GM15510 (cell line): Measurements from ENCODE around the gene RNU4-1.

Experiments used
- POLR2A ChIP-seq: IDR thresholded peaks from 3 replicates; pipeline ENCODE4 v1.6.1; 2011; ENCODE audit warnings: borderline replicate concordance; ENCODE audit not compliant: insufficient read length; ENCODE audit errors: extremely low read depth

RNU4-1 gene

GRCh38 chr12:120316798-120317223, 23.8 kb upstream of the RNU4-1 start:
- no peak for TF ChIP-seq POLR2A

- TF ChIP-seq POLR2A = no peak
These were observed 21.2 kb upstream of the RNU4-1 start for GRCh38 chr12:120314220-120314619.

- TF ChIP-seq POLR2A = peak; percentile 40
These were observed 9.2 kb upstream of the RNU4-1 start, which contains the start of gene SIRT4 for GRCh38 chr12:120301962-120302815. Gene SIRT4 (plus strand): TSS chr12:120302321. CDS start chr12:120303562, 1,241 bp downstream.

- no peak for TF ChIP-seq POLR2A
These were observed 701 bp downstream of the RNU4-1 start for GRCh38 chr12:120292411-120292660.

- TF ChIP-seq POLR2A = no peak
These were observed 2.3 kb downstream of the RNU4-1 start for GRCh38 chr12:120290609-120291305.

- TF ChIP-seq POLR2A = no peak
These were observed 5.5 kb downstream of the RNU4-1 start for GRCh38 chr12:120287491-120287890.

GRCh38 chr12:120286768-120287490, 6.1 kb downstream of the RNU4-1 start:
- TF ChIP-seq POLR2A = no peak

- TF ChIP-seq POLR2A = no peak
These were observed 8.7 kb downstream of the RNU4-1 start for GRCh38 chr12:120284381-120284780.

GRCh38 chr12:120283318-120283717, 9.7 kb downstream of the RNU4-1 start:
- TF ChIP-seq POLR2A = no peak

GRCh38 chr12:120278137-120279069, 14.6 kb downstream of the RNU4-1 start:
- TF ChIP-seq POLR2A = no peak

GRCh38 chr12:120276734-120277133, 16.3 kb downstream of the RNU4-1 start:
- no peak for TF ChIP-seq POLR2A

GRCh38 chr12:120267736-120268135, 25.3 kb downstream of the RNU4-1 start:
- TF ChIP-seq POLR2A = no peak

- no peak for TF ChIP-seq POLR2A
These were observed 26.7 kb downstream of the RNU4-1 start for GRCh38 chr12:120266180-120266870.
